ENCODE results near the gene INF2.

Gene INF2

GRCh38 chr14:104739026-104739425, 49.6 kb downstream of the INF2 start:
- no peak for TF ChIP-seq ZFX (IDR thresholded peaks at IDR 0.05; ENCODE audit: borderline replicate concordance)
- TF ChIP-seq CTCF (IDR thresholded peaks at IDR 0.05): no peak
- no peak overlapping the region for H3K27ac ChIP-seq

- no peak for TF ChIP-seq ZFX (IDR thresholded peaks at IDR 0.05; ENCODE audit: borderline replicate concordance)
- no peak for TF ChIP-seq CTCF (IDR thresholded peaks at IDR 0.05)
- no peak overlapping the region for H3K27ac ChIP-seq
Observed at GRCh38 chr14:104739546-104740516, 50.4 kb downstream of the INF2 start.

GRCh38 chr14:104741108-104741802, 51.8 kb downstream of the INF2 start:
- TF ChIP-seq ZFX (IDR thresholded peaks at IDR 0.05; ENCODE audit: borderline replicate concordance): no peak
- no peak for TF ChIP-seq CTCF (IDR thresholded peaks at IDR 0.05)
- no peak overlapping the region for H3K27ac ChIP-seq

GRCh38 chr14:104741803-104742251, 52.4 kb downstream of the INF2 start:
- TF ChIP-seq ZFX (IDR thresholded peaks at IDR 0.05; ENCODE audit: borderline replicate concordance) (no peak), CTCF (IDR thresholded peaks at IDR 0.05) (no peak)
- no peak overlapping the region for H3K27ac ChIP-seq

- TF ChIP-seq CTCF (IDR thresholded peaks at IDR 0.05): no peak
- no peak for TF ChIP-seq ZFX (IDR thresholded peaks at IDR 0.05; ENCODE audit: borderline replicate concordance)
- H3K27ac ChIP-seq: no peak overlapping the region
Observed at GRCh38 chr14:104742586-104743455, 53.4 kb downstream of the INF2 start.

- no peak overlapping the region for H3K27ac ChIP-seq
- TF ChIP-seq CTCF (IDR thresholded peaks at IDR 0.05) (no peak), ZFX (IDR thresholded peaks at IDR 0.05; ENCODE audit: borderline replicate concordance) (no peak)
Observed at GRCh38 chr14:104743461-104744380, 54.3 kb downstream of the INF2 start.
